Measurements from ENCODE around the gene FITM1.

DNA sequence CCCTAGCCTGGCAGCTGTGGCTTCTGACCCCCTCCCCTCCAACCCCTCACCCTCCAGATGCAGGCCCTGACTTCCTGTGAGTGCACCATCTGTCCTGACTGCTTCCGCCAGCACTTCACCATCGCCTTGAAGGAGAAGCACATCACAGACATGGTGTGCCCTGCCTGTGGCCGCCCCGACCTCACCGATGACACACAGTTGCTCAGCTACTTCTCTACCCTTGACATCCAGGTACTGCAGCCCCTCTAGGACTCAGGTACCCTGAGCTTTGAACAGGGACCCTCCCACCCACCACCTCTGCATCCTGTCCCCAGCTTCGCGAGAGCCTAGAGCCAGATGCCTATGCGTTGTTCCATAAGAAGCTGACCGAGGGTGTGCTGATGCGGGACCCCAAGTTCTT lies 24.6 kb downstream of the FITM1 start:
- TF ChIP-seq, protein P1, sequence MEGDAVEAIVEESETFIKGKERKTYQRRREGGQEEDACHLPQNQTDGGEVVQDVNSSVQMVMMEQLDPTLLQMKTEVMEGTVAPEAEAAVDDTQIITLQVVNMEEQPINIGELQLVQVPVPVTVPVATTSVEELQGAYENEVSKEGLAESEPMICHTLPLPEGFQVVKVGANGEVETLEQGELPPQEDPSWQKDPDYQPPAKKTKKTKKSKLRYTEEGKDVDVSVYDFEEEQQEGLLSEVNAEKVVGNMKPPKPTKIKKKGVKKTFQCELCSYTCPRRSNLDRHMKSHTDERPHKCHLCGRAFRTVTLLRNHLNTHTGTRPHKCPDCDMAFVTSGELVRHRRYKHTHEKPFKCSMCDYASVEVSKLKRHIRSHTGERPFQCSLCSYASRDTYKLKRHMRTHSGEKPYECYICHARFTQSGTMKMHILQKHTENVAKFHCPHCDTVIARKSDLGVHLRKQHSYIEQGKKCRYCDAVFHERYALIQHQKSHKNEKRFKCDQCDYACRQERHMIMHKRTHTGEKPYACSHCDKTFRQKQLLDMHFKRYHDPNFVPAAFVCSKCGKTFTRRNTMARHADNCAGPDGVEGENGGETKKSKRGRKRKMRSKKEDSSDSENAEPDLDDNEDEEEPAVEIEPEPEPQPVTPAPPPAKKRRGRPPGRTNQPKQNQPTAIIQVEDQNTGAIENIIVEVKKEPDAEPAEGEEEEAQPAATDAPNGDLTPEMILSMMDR (optimal IDR thresholded peaks at IDR 0.05 in 1 of 3, IDR thresholded peaks at IDR 0.05 in 1 of 3, conservative IDR thresholded peaks at IDR 0.05 in 1 of 3; ENCODE audit: extremely low read depth in 1 of 3, insufficient read depth in 2 of 3, low read length in 3 of 3) = no peak
- no peak for TF ChIP-seq EZH2 (IDR thresholded peaks at IDR 0.05; ENCODE audit: low read length)
